Urinary bladder (tissue), 4 donors: Measurements from ENCODE around the gene SCARB2. TPM values are rescaled to one million over a fixed set of nuclear protein-coding genes. Genes with fewer than 3 reads are reported as not detected.

Experiments
- DNase-seq: peaks from one replicate; pipeline ENCODE4 v3.0.0-alpha.2; 2015; ENCODE audit errors: extremely low spot score
- H3K27ac ChIP-seq: one replicate; pipeline ENCODE4 v1.5.1; 2013; ENCODE audit warnings: low read depth, mild to moderate bottlenecking, moderate library complexity
- H3K36me3 ChIP-seq: one replicate; pipeline ENCODE4 v1.6.1; 2013; ENCODE audit warnings: mild to moderate bottlenecking, moderate library complexity; ENCODE audit not compliant: insufficient read depth
- H3K4me1 ChIP-seq: one replicate; pipeline ENCODE4 v1.6.1; 2013; ENCODE audit warnings: mild to moderate bottlenecking, moderate library complexity; ENCODE audit not compliant: insufficient read depth
- H3K4me3 ChIP-seq: one replicate; pipeline ENCODE4 v1.5.1; 2013; ENCODE audit warnings: low read depth, low read length
- WGBS: extraction: QIAGEN DNeasy Blood & Tissue Kit; methylation state at CpG from one replicate; pipeline ENCODE4 v1.1.7; 2013; 5-methylcytosine and 5-hydroxymethylcytosine counted together
- polyA plus RNA-seq: library from polyadenylated mRNA; stranded (reverse); fragments of 200-250 nt; gene quantifications from one replicate; pipeline ENCODE4 v1.2.3, GENCODE V29; 2013
- total RNA-seq: library from RNA; depleted of rRNA; stranded (reverse); fragments of >200 nt; gene quantifications from one replicate; pipeline ENCODE4 v1.2.3, GENCODE V29; 2014
- donor health status: healthy with polysubstance abuse.
- donor health status: healthy.

Gene SCARB2
- total and polyA plus RNA-seq, 2 donors, result 123 to 271 TPM

DNA sequence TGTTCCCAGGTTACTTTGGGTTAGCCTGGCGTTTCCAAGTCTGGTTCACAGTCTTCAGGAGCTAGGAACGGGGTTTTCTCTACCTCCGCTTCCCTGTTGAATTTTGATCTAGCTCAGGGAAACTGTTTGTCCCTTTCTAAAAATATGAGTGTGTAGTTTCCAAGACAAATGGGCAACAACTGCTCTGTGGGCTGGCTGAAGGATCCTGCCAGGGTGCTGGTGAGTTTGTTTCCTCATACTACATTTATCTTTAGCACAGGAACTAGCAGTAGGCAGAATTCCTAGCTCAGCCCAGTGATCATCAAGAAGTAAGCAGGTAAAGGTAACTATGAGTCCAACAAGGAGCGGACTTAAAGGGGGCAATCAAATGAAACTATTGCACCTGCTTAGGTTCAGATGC is 24.6 kb upstream of the SCARB2 start:
- no peaks in the 10 kb centered on the region for H3K36me3 ChIP-seq
- H3K4me1 ChIP-seq, result no peaks in the 10 kb centered on the region
- DNase-seq, result no peak
- H3K27ac ChIP-seq, result no peak overlapping the region
- no peak overlapping the region for H3K4me3 ChIP-seq
- 88% methylated on average over 4 of the region's 4 CpGs for WGBS

DNA sequence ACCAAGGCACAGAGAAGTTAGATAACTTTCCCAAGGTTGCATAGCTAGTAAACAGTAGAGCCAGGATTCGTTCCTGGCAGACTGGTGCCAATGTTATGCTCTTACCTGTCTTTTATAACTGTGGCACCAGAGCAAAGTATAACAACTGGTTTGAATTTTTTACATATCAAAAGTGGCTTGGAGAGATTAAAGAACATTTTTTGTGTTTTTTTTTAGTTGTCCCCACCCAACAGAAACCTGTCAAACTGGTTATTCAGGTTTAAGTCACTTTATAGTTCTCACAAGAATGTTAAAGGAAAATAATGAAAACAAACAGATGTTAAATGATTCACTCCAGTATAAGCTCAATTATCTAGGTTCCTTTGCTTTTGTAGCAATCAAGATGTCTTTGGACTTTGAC is 22.3 kb upstream of the SCARB2 start:
- Histone ChIP-seq H3K27ac (no peak overlapping the region), H3K4me3 (no peak overlapping the region), H3K36me3 (no peaks in the 10 kb centered on the region), H3K4me1 (no peaks in the 10 kb centered on the region)
- DNase-seq, result peak; percentile 67
- 32% methylated on average over 1 of the region's 1 CpG for WGBS

DNA sequence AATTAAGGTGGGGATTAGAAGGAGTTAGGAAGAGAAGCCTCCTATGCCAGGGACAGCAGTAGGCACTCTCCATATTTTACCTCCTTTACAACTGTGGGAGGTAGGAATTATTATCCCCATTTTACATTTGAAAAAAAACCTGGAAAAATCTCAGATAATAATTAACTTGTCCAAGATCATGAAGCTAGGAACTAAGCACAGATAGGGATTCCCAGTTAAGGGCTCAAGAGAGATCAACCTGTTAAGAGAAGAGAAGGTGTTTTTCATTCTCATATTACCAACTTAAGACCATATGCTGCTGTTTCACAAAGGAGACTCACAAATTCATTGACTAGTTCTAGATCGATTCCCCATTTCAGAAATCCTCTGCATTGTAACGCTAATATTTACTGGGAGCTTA is 21.8 kb upstream of the SCARB2 start:
- H3K36me3 ChIP-seq, result no peaks in the 10 kb centered on the region
- 82% methylated on average over 2 of the region's 2 CpGs for WGBS
- no peak overlapping the region for H3K4me3 ChIP-seq
- no peaks in the 10 kb centered on the region for H3K4me1 ChIP-seq
- no peak overlapping the region for H3K27ac ChIP-seq
- DNase-seq, result no peak

DNA sequence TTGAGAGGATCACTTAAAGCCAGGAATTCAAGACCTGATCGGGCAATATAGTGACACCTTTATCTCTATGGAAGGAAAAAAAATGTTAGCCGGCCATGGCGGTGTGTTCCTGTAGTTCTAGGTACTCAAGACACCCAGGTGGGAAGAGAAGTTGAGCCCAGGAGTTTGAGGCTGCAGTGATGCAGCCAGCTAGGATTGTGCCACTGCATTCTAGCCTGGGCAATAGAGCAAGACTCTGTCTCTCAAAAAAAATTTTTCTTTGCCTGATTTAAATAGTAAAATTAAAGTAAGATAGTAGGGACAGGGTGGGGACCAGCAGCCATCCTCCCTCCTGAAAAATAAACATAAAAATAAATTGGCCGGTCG is 21.0 kb upstream of the SCARB2 start:
- WGBS, result 97% methylated on average over 5 of the region's 5 CpGs
- no peak for DNase-seq
- Histone ChIP-seq H3K36me3 (no peaks in the 10 kb centered on the region), H3K4me1 (no peaks in the 10 kb centered on the region), H3K4me3 (no peak overlapping the region), H3K27ac (no peak overlapping the region)

DNA sequence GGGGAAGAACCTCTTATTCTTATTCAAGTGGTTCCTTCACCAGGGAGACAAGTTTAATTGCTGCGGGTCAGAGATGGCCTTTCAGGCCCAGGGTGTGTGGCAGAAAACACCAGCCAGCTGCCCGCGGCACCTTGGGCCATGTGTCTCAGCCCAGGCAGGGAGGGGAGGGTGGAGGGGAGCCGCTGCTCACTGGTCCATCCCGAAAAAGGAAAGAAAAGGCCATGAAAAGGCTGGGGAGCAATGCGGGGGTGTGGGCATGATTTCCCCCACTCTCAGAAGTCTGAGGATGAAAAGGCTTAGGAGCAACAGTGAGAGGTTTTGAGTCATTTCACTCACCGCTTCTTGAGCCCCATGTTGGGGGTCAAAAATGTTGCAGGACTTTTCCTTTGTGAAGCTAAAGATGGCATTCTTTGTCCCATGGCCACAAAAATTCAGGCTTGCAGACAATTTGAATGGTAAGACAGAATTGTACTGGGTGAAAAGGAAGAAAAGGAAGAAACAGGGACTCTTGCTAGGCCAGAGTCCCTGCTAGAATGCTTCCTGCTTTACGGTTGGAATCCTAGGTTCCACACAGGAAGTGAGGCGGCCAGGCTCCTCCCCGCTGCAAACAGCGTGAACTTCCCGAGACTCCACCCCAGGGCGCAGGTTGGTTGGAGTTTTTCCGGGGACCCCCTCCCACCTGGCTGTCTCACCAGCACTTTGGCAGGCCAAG is 20.5 kb upstream of the SCARB2 start:
- no peak for DNase-seq

DNA sequence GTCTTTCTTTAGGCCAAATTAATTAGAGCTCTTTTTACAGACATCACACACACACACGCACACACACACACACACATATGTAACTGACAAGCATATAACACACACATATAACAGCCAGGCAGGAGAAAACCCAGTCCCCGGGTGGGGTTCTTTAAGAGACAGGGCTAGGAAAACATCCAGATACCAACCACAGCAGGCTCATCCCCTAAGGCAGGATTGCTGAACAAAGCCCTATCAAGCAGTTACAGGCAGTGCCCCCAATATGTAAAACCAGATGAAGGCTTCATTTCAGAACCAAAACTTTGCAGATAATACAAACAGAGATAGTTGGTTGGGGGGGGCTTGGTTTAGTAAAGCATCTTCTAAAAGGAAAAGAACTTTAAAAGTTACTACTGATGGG is 19.9 kb upstream of the SCARB2 start:
- H3K4me1 ChIP-seq, result no peaks in the 10 kb centered on the region
- DNase-seq, result no peak
- no peak overlapping the region for H3K4me3 ChIP-seq
- no peak overlapping the region for H3K27ac ChIP-seq
- WGBS, result 38% methylated on average over 2 of the region's 2 CpGs
- H3K36me3 ChIP-seq, result no peaks in the 10 kb centered on the region

More for the DNA sequence above, 20.5 kb upstream of the SCARB2 start:
- no peak overlapping the region for H3K27ac ChIP-seq
- H3K4me3 ChIP-seq, result no peak overlapping the region
- H3K4me1 ChIP-seq, result no peaks in the 10 kb centered on the region
- WGBS, result 79% methylated on average over 14 of the region's 14 CpGs
- no peaks in the 10 kb centered on the region for H3K36me3 ChIP-seq

DNA sequence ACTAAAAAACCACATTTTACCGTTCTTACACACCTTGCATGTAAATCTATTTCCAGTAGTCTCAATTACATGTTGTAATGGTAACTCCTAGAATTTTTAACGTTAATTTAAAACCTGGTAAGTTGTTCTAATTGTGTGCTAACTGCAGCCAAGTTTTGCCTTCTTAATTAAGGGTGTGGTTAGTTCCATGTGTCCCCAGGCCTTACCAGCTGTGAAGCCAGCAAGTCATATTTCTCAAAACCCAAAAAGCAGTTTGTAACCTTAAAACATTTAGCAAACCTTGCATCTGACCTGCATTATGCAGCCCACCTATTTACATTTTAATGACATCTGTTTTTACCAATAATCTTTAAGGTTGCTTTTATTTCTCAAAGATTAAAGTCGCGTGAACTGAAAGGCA is 19.5 kb upstream of the SCARB2 start:
- 76% methylated on average over 4 of the region's 4 CpGs for WGBS
- Histone ChIP-seq H3K27ac (no peak overlapping the region), H3K4me3 (no peak overlapping the region), H3K36me3 (no peaks in the 10 kb centered on the region), H3K4me1 (no peaks in the 10 kb centered on the region)
- no peak for DNase-seq

DNA sequence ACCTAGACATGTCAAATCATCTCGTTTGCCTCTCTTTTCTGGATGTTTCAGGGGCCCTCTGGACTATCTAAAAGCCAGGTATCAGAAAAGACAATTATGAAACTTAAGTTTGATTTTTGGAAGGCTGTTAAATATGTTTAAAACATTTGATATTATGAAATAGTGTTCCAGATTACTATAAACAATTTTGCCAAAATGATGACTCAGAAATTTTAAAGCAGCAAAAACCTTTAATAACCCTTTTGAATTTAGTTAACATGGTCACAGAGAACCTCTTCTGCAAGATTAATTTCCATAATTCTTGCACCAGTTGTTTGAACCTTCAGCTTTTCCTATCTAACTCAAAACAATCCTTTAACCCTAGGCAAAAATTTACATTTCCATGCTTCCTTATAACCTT is 19.1 kb upstream of the SCARB2 start:
- Histone ChIP-seq H3K36me3 (no peaks in the 10 kb centered on the region), H3K4me3 (no peak overlapping the region), H3K4me1 (no peaks in the 10 kb centered on the region), H3K27ac (no peak overlapping the region)
- no peak for DNase-seq
- WGBS, result 71% methylated on average over 1 of the region's 1 CpG

DNA sequence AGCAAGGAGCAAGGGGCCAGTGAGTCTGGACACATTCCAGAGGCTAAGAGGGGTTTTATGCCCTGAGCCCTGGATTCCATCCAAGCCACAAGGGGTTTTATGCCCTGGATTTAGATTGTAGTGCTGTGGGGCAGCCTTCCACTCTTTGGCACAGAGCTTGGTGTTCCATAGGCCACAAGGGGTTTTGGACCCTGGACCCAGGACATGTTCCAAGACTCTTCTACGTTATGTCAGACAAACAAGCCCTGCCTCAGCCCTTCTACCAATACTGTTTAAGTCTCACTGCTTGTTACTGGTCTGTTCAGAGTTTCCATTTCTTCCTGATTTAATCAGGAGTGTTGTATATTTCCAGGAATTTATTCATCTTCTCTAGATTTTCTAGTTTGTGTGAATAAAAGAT is 12.8 kb upstream of the SCARB2 start:
- no peaks in the 10 kb centered on the region for H3K36me3 ChIP-seq
- 34% methylated on average over 1 of the region's 1 CpG for WGBS
- H3K4me1 ChIP-seq, result no peaks in the 10 kb centered on the region
- no peak overlapping the region for H3K27ac ChIP-seq
- no peak for DNase-seq
- H3K4me3 ChIP-seq, result no peak overlapping the region

DNA sequence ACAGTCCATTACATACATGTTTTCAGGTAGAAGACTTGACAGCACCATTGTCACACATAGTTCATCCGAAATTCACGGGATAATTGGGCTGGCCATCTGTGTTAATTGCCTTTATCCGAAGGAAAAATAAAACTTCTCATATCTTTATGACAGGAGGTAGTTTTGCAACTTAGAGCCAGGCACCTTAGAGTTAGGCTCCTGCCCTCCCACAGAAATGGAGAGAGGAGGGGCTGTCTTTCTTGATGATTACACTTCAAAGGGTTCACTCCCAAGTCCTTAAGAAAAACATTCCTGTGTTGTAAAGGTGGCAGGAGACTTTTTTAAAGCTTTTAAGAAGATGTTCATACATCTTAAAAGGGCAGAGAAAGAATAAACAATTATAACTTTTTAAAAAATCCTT is 10.5 kb upstream of the SCARB2 start:
- 63% methylated on average over 3 of the region's 3 CpGs for WGBS
- no peak overlapping the region for H3K27ac ChIP-seq
- no peak for DNase-seq
- peaks cover under 1% of the 10 kb centered on the region for H3K4me1 ChIP-seq
- H3K4me3 ChIP-seq, result no peak overlapping the region
- no peaks in the 10 kb centered on the region for H3K36me3 ChIP-seq

DNA sequence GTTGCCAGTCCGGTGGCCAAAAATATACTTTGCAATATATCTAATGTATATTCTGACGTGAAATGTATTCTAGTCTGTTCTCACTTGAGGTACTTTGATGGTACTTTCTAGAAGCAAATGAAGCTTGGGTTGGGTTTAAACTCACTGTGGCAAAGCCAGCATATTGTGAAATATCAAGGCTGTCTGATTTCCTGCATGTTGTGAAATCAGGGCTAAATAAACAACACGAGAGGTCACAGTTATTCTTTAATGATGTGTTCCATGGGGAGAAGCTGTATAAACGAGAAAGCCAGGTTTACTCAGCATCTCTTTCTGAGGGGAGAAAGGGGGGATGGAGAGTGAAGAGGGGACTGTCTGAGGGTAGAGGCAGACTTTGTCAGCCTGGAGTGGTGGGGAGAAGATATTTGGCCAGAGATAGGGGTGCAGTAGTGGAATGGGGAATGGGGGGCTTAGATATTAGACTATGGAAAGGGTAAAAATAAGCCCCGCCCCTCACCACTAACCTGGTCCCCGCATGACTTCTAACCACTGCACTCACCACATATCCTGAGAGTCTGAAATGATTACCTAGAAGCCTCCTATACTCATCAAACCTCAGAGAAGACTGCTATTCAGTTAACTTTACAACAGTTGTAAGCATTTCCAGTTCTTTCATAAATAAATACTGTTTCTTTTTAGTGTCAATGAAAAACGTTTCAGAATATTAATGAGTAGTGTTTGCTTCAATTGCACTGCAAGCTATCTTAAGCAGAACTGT is 5.9 kb upstream of the SCARB2 start:
- Histone ChIP-seq H3K27ac (peak overlapping the region; percentile 56), H3K4me3 (no peak overlapping the region), H3K4me1 (peaks cover 2% of the 10 kb centered on the region), H3K36me3 (no peaks in the 10 kb centered on the region)
- WGBS, result 54% methylated on average over 7 of the region's 7 CpGs
- no peak for DNase-seq

DNA sequence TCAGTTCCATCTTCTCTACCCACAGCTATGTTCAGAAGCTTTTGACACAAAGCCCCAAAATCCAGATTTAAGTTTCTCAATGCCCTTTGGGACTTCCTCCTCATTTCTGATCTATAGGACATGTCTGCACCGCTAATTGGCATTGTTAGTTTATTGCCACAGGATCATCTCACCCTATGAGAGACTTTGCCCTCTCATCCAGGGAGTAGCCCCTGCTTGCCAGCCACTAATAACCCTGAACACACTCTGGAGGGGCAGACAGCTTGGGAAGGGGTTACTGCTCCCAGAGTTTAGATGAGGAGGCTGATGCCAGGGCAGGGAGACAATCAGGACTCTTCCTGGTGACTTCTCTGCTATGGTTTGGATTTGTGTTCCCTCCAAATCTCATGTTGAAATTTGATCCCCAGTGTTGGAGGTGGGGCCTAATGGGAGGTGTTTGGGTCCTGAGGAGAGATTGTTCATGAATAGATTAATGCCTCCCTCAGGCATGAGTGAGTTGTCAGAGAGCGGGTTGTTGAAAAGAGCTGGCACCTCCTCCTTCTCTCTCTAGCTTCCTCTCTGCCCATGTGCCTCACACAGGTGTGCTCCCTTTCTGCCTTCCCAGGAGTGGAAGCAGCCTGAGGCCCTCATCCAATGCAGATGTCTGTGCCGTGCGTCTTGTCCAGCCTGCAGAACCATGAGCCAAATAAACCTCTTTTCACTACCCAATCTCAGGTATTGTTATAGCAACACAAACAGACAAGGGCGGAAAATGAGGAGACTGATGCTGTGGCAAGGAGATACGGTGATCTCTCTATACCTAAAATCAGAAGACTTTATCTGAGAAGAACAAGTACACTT is 3.6 kb upstream of the SCARB2 start:
- no peak overlapping the region for H3K4me3 ChIP-seq
- no peak for DNase-seq
- 92% methylated on average over 6 of the region's 6 CpGs for WGBS
- no peaks in the 10 kb centered on the region for H3K36me3 ChIP-seq
- peaks cover 2% of the 10 kb centered on the region for H3K4me1 ChIP-seq
- H3K27ac ChIP-seq, result no peak overlapping the region

DNA sequence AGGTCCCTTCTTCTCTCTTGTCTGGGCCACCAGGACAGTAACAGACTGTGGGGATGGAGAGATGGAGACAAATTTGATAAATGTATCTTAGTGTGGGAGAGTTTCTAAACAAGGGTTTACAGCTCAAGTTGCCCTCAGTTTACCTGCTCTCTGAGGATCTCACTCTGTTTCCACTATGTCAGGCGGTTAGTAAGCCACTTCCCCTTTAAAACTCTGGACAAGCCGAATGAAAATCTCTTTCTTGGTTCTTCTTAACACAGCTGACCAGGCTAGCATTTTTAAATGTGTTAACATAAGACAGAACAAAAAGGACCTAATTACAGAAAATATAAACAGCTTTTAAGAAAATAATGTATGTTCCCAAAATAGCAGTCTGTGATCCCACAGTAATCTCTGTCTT is 2.9 kb upstream of the SCARB2 start:
- Histone ChIP-seq H3K4me1 (peaks cover 2% of the 10 kb centered on the region), H3K27ac (no peak overlapping the region), H3K4me3 (no peak overlapping the region), H3K36me3 (no peaks in the 10 kb centered on the region)
- WGBS, result 87% methylated on average over 2 of the region's 2 CpGs
- DNase-seq, result no peak

DNA sequence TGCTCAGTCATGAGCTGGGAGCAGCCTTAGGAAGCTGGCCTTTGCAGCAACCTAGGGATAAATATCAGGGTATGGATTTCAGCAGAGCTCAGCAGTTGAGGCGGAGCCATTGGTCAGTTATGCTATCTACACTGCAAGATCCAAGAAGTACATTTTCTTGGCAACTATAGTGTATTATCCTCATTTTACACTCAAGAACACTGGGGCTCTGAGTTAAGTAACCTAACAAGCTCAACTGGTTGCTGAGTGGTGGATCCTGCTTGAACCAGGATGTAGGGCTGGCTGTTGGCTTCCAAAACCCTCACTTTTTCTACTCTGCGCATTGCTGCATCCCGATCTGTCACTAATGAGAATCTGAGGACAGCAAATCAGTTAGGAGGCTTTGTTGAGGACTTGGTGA is 1.5 kb upstream of the SCARB2 start:
- Histone ChIP-seq H3K36me3 (no peaks in the 10 kb centered on the region), H3K27ac (no peak overlapping the region), H3K4me3 (no peak overlapping the region), H3K4me1 (peaks cover 2% of the 10 kb centered on the region)
- WGBS, result 93% methylated on average over 3 of the region's 3 CpGs
- no peak for DNase-seq
